Measurements from ENCODE around the gene EZR.

- TF ChIP-seq TAF1 (IDR thresholded peaks at IDR 0.05; ENCODE audit: borderline replicate concordance, insufficient read depth, low read length) = no peak
- no peak for TF ChIP-seq REST (IDR thresholded peaks at IDR 0.05; ENCODE audit: insufficient read depth in 1 of 2, low read depth in 2 of 2, low read length in 2 of 2)
- no peak for TF ChIP-seq POLR2AphosphoS5 (IDR thresholded peaks at IDR 0.05; ENCODE audit: low read depth, low read length)
- no peak for TF ChIP-seq SIN3A (IDR thresholded peaks at IDR 0.05; ENCODE audit: borderline replicate concordance, insufficient read depth, low read length)
These were observed 54.9 kb downstream of the EZR start for GRCh38 chr6:158764183-158764849.
